Spinal cord (tissue), 10 donors: ENCODE measurements around the gene CPE. TPM values are rescaled to one million over a fixed set of nuclear protein-coding genes. Genes with fewer than 3 reads are reported as not detected.
A peak's percentile ranks its signal among the peaks of the same experiment; 100 is the strongest.

ENCODE experiments used
- DNase-seq, 6 donors: peaks; one replicate each; pipeline versions ENCODE4 v3.0.0 to v3.0.0-alpha.2; 2013 to 2015; ENCODE audit warnings: low spot score in 6 of 6, low read depth in 4 of 6
- H3K27ac ChIP-seq: one replicate; pipeline ENCODE4 v1.5.1; 2013; ENCODE audit warnings: low read depth, low read length, control low read depth
- H3K27me3 ChIP-seq: one replicate; pipeline ENCODE4 v1.6.1; 2013; ENCODE audit warnings: low read length; ENCODE audit not compliant: control insufficient read depth, insufficient read depth
- H3K36me3 ChIP-seq: one replicate; pipeline ENCODE4 v1.6.1; 2013; ENCODE audit warnings: low read length; ENCODE audit not compliant: control insufficient read depth, insufficient read depth
- H3K4me1 ChIP-seq: one replicate; pipeline ENCODE4 v1.6.1; 2013; ENCODE audit warnings: low read length; ENCODE audit not compliant: control insufficient read depth, insufficient read depth
- H3K4me3 ChIP-seq: one replicate; pipeline ENCODE4 v1.5.1; 2013; ENCODE audit warnings: low read depth, low read length, control low read depth
- H3K9me3 ChIP-seq: one replicate; pipeline ENCODE4 v1.6.1; 2013; ENCODE audit warnings: low read length; ENCODE audit not compliant: control insufficient read depth, insufficient read depth
- WGBS: methylation state at CpG from one replicate; pipeline ENCODE4 v1.1.5; 2013; ENCODE audit warnings: missing lambda C conversion rate; ENCODE audit not compliant: insufficient coverage; 5-methylcytosine and 5-hydroxymethylcytosine counted together
- polyA plus RNA-seq, 2 donors: library from polyadenylated mRNA; unstranded; fragments of 120-200 nt; gene quantifications; one replicate each; pipeline ENCODE4 v1.2.1, GENCODE V29; 2013; ENCODE audit not compliant: insufficient read length in 2 of 2
- total RNA-seq, 2 donors: library from RNA; depleted of rRNA in 1 of 2; stranded (reverse); fragments of 120-200 nt in 1 of 2; fragments of >200 nt in 1 of 2; gene quantifications; one replicate each; pipeline versions ENCODE4 v1.2.3 to v1.2.4, GENCODE V29; 2013 to 2014
- donor health status: healthy.

The CPE gene
- total and polyA plus RNA-seq, 4 donors = 500 to 629 (median 586) TPM

DNA sequence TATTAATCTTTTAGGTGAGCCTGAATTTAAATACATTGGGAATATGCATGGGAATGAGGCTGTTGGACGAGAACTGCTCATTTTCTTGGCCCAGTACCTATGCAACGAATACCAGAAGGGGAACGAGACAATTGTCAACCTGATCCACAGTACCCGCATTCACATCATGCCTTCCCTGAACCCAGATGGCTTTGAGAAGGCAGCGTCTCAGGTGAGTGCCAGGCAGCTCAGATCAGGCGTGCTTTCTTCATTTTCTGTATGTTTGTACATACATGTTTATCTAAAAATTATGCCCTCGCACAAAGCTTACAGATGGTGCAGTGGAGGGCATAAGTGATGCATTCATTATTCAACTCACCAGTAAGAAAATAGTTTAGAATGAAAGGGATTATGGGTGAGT is 85.6 kb downstream of the CPE start:
- Histone ChIP-seq H3K36me3 (no peaks in the 10 kb centered on the region), H3K27ac (no peak overlapping the region), H3K27me3 (no peaks in the 10 kb centered on the region), H3K9me3 (no peaks in the 10 kb centered on the region), H3K4me3 (no peak overlapping the region), H3K4me1 (no peaks in the 10 kb centered on the region)
- 40% methylated on average over 1 of the region's 7 CpGs for WGBS
- peak in 3 of 6 donors; percentile 11 to 59 (median 42) for DNase-seq

DNA sequence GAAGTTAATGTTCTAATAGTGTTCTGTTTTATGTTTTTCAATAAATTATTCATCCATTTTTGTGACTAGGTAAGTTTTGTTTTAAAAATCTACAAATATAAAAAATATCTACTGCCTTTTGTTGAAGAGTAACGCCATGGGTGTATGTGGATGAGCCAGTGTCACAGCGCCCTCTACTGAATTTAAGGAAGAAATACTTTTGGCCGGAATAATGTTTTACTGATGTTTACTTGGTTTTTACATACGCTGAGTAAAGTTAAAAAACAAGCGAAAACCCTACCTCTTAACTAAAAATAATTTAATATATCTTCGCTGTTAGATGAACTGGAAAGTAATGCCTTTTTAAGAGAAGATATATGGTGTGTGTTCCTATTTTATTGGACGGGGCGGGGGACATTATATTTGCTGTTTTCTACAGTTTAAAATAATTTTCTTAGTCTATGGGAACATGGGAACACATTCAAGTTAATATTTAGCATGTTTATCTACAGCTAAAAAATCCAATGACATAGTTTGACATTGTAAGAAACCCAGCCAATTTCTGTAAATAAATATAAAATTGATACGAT is 86.1 kb downstream of the CPE start:
- Histone ChIP-seq H3K36me3 (no peaks in the 10 kb centered on the region), H3K4me3 (no peak overlapping the region), H3K9me3 (no peaks in the 10 kb centered on the region), H3K27me3 (no peaks in the 10 kb centered on the region), H3K4me1 (no peaks in the 10 kb centered on the region), H3K27ac (no peak overlapping the region)
- peak in 5 of 6 donors; percentile 24 to 90 (median 39) for DNase-seq
- no CpG with 5 or more reads among the region's 9 CpGs for WGBS

DNA sequence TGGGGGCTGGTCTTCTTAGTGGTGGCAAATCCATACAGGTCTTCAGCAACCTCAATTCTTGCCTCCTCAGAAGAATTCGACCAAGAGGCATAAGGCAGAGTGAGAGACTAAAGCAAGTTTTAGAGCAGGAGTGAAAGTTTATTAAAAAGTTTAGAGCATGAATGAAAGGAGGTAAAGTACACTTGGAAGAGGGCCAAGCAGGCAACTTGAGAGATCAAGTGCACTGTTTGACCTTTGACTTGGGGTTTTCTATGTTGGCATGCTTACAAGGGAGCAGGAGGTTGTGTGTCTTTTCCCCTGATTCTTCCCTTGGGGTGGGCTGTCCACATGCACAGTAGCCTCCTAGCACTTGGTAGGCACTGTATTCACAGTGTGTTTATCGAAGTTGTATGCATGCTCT is 91.2 kb downstream of the CPE start:
- H3K27me3 ChIP-seq = no peaks in the 10 kb centered on the region
- no peak overlapping the region for H3K27ac ChIP-seq
- peaks cover 10% of the 10 kb centered on the region for H3K9me3 ChIP-seq
- WGBS = no CpG with 5 or more reads among the region's 2 CpGs
- DNase-seq = no peak
- H3K4me1 ChIP-seq = no peaks in the 10 kb centered on the region
- peaks cover 4% of the 10 kb centered on the region for H3K36me3 ChIP-seq
- H3K4me3 ChIP-seq = no peak overlapping the region

DNA sequence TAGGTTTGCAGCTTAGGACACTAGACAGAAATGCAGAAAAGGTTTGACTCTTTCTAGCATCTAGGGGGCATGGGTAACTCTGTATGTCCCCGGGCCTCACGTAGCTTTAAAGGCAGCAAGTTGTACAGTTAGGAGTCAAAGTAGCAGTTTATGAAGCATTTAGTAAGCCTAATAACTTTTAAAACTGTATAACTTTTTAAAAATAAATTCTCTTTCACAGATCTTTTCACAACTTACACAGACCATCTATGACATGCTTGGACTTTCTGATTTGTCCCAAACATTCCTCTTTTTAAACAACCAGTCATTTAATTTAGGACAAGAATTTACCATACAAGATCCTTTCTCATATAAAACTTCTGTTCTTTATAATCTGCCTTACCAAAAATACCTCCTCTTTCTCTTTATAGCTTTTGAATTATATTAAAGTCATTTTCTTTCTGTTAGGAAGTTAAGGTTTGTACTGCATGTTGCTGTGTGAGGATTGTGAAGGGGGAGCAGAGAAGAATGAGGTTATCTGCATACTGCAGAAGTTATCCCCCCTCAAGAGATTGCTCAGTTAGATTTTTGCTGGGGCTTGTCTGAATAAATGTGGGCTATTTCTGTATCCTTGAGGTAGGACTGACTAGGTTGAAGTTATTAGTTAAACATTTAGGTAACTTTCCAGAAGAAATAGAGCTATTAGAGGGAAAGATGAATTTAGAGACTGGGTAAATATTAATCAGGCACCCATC is 94.3 kb downstream of the CPE start:
- Histone ChIP-seq H3K36me3 (peaks cover 4% of the 10 kb centered on the region), H3K27me3 (no peaks in the 10 kb centered on the region), H3K4me3 (no peak overlapping the region), H3K27ac (no peak overlapping the region), H3K9me3 (peaks cover 10% of the 10 kb centered on the region), H3K4me1 (no peaks in the 10 kb centered on the region)
- no CpG with 5 or more reads among the region's 2 CpGs for WGBS
- DNase-seq = no peak

DNA sequence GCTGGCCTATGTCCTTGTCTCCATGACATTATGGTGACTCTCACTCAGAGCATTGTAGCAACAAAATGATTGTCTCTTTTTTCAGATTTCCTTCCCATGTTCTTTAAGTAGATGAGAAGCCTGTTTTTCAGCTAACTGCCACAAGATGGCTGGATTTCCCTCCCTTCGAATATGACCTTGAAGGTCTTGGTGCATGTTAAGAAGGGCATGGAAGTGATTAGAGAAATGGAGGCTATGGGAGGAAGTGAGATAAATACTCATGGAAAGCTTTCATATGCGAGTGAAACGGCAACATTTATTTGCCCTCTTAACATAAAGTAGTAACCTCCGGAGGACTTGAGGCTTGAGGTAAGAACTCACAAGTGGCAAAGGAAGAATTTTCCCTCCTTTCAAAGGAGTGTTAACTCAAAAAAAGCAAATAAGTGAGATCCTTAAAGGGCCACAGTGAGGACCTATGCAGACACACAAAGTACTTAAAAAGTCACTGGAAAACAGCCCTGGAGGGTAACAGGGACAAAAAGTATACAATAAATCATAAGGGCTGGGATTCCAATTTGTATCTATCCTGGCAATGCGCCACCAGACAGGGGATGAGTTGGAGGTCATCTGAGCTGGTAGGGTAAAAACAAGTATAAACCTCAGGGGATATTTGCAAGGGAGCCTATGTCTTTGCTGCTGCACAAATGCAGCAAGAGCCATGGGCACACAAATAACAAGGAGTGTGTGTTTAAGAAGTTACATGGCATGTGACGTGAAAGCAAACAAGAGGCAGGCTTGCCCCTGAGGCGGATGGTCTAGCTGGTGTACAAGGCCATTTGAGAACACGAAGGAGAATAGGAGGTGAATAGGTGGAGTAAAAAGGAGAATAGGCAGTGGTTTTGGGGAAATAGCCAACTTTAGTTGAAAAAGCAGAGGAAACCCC is 96.2 kb downstream of the CPE start:
- WGBS = 92% methylated on average over 5 of the region's 8 CpGs
- Histone ChIP-seq H3K4me1 (no peaks in the 10 kb centered on the region), H3K27ac (no peak overlapping the region), H3K4me3 (no peak overlapping the region), H3K36me3 (peaks cover 4% of the 10 kb centered on the region), H3K9me3 (peaks cover 10% of the 10 kb centered on the region), H3K27me3 (no peaks in the 10 kb centered on the region)
- DNase-seq = no peak

DNA sequence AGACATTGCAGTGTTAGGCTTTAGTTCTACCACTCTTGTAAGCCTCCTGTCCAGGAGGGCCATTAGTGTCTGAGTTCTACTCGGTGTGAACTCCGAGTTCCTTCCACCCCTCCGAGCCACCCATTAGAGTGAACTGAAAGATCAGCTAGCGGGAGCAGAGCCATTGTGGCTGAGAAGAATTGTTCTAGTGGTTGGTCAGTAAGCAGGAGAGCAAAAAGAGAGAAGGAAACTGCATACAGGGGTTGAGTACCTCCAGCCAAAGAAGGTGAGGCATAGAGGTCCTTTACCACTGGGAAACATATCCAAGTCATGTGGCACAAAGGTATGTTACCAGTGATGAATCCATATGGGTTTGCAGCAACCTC is 96.9 kb downstream of the CPE start:
- Histone ChIP-seq H3K36me3 (no peaks in the 10 kb centered on the region), H3K27ac (no peak overlapping the region), H3K9me3 (peaks cover 10% of the 10 kb centered on the region), H3K4me3 (no peak overlapping the region), H3K27me3 (no peaks in the 10 kb centered on the region), H3K4me1 (no peaks in the 10 kb centered on the region)
- WGBS = 100% methylated on average over 2 of the region's 4 CpGs
- no peak for DNase-seq

DNA sequence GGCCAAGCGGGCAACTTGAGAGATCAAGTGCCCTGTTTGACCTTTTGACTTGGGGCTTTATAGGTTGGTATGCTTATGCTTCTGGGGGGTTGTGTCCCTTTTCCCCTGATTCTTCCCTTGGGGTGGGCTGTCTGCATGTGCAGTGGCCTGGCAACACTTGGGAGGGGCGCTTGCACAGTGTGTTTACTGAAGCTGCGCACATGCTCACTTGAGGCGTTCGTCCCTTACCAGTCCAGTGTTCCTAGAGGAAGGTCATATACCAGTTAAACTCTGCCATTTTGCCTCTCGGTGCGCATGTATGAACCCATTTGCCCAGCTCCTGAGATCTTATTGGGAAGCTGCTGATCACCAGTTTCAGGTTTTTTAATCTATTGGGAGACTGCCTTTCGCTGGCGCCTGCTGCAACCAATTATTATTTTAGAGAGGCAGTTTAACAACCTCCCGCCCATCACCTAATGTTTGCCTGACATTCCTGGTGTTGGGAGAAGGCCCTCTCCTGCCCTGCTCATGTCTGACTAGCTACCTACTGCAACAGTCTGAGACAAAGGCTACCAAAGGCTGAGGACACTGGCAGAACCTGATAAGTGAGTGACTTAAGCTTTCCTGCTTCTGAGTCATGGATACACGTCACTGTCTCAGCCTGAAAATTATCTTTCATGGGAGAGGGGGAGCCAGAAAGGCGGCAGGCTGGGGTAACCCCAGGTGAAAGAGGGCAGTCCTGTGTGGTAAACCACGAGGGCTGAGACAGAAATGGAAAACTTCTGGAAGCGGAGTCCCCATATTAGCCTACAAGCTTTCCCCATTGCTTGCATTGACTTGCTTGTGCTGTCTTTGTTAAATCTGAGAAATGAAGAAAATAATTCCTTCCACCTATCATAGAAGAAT is 97.6 kb downstream of the CPE start:
- DNase-seq = no peak
- WGBS = 97% methylated on average over 10 of the region's 14 CpGs

DNA sequence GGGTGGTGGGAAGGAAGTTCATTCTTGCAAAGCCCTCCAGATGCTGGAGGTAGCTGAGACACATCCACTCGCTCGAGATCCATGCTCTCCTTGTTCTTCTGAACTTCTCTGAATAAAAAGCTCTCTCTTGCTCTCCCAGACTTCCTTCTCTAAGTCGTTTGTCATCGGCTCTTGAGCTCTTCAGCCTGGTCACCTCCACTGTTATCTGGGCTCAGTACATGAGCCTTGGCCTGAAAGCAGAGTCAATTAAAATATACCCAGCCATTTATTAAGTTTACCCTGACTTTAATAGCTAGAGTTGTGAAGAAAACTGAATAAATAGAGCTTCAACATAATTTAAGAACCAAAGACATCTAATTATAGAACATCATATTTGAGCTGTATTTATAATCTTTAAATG is 99.0 kb downstream of the CPE start:
- no peak for DNase-seq
- H3K9me3 ChIP-seq = peaks cover 5% of the 10 kb centered on the region
- no peak overlapping the region for H3K27ac ChIP-seq
- H3K36me3 ChIP-seq = no peaks in the 10 kb centered on the region
- no peak overlapping the region for H3K4me3 ChIP-seq
- WGBS = 73% methylated on average over 2 of the region's 4 CpGs
- no peaks in the 10 kb centered on the region for H3K27me3 ChIP-seq
- H3K4me1 ChIP-seq = no peaks in the 10 kb centered on the region

More for the DNA sequence above, 97.6 kb downstream of the CPE start:
- no peak overlapping the region for H3K27ac ChIP-seq
- H3K36me3 ChIP-seq = no peaks in the 10 kb centered on the region
- no peaks in the 10 kb centered on the region for H3K27me3 ChIP-seq
- no peaks in the 10 kb centered on the region for H3K4me1 ChIP-seq
- no peak overlapping the region for H3K4me3 ChIP-seq
- H3K9me3 ChIP-seq = peaks cover 10% of the 10 kb centered on the region

DNA sequence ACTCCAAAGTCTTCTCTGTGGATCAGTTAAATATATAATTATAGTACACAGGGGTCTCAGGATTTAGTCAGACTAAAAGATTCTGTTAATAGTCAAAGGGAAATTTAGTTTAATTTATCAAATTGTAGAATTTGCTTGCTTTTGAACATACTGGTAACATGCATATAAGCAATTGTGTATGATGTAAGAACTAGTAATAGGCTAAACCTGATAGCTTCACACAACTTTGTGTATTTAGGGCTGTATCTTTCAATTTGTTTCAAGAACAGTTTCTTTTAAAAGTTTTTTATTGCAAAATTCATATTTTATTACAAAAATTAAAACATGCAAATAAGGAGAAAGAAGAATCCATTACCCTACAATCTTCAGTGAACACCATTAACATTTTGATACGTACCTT is 99.5 kb downstream of the CPE start:
- WGBS = no CpG with 5 or more reads among the region's 1 CpG
- H3K36me3 ChIP-seq = no peaks in the 10 kb centered on the region
- H3K4me1 ChIP-seq = no peaks in the 10 kb centered on the region
- H3K4me3 ChIP-seq = no peak overlapping the region
- no peak for DNase-seq
- H3K27me3 ChIP-seq = no peaks in the 10 kb centered on the region
- no peak overlapping the region for H3K27ac ChIP-seq
- H3K9me3 ChIP-seq = peaks cover 2% of the 10 kb centered on the region
